Activated CD4-positive, alpha-beta memory T cell treated with anti-CD3 and anti-CD28 coated beads for 36 hours (primary cell): ENCODE data around the gene COX6B1. TPM values are rescaled to one million over a fixed set of nuclear protein-coding genes. Genes with fewer than 3 reads are reported as not detected.

Source experiments
- CTCF ChIA-PET: fragments of 350-600 bp; sonication (Branson Sonifier 250); formaldehyde crosslinking; loops from one replicate; lab custom pipeline; 2021; ENCODE audit warnings: antibody characterized with exemption, inconsistent platforms; lab: Charles Lee
- POLR2A ChIA-PET: fragments of 350-600 bp; sonication (Branson Sonifier 250); formaldehyde crosslinking; loops from one replicate; lab custom pipeline; 2021; ENCODE audit warnings: antibody characterized with exemption; lab: Charles Lee
- DNase-seq: peaks from one replicate; pipeline ENCODE4 v3.0.0-alpha.2; 2020
- H3K27ac Mint-ChIP-seq: one replicate; pipeline ENCODE4 v1.8.0; 2021; ENCODE audit warnings: mixed read lengths
- H3K27me3 Mint-ChIP-seq: one replicate; pipeline ENCODE4 v1.8.0; 2021; ENCODE audit warnings: mixed read lengths
- H3K36me3 Mint-ChIP-seq: one replicate; pipeline ENCODE4 v1.8.0; 2021; ENCODE audit warnings: mixed read lengths
- H3K4me1 Mint-ChIP-seq: one replicate; pipeline ENCODE4 v1.8.0; 2021; ENCODE audit warnings: low read depth, mixed read lengths
- H3K4me3 Mint-ChIP-seq: one replicate; pipeline ENCODE4 v1.8.0; 2021; ENCODE audit warnings: mild to moderate bottlenecking, mixed read lengths
- H3K9me3 Mint-ChIP-seq: one replicate; pipeline ENCODE4 v1.8.0; 2021; ENCODE audit warnings: mixed read lengths
- intact Hi-C: fragments of 100-400 bp; cut with micrococcal nuclease; formaldehyde crosslinking; loops from one replicate; pipeline ENCODE4 v1.15.1; 2023
- total RNA-seq, 2 experiments: library from RNA; stranded (reverse); gene quantifications; one replicate each; pipeline ENCODE4 v1.2.3, GENCODE V29; 2021

COX6B1 gene
- total RNA-seq, 2 experiments from 2014 or later, result 444 to 453 TPM

- intact Hi-C loops, result no loop called here
- Mint-ChIP-seq H3K36me3 (peaks cover 7% of the 10 kb centered on the region), H3K4me3 (no peak overlapping the region), H3K27ac (no peak overlapping the region), H3K27me3 (peaks cover 1% of the 10 kb centered on the region), H3K9me3 (no peaks in the 10 kb centered on the region), H3K4me1 (peaks cover 20% of the 10 kb centered on the region)
- DNase-seq, result no peak
- ChIA-PET CTCF (no interaction called here), POLR2A (no interaction called here)
Measured at GRCh38 chr19:35615036-35615435, 33.1 kb upstream of the COX6B1 start.

GRCh38 chr19:35618857-35619256, 29.3 kb upstream of the COX6B1 start:
- Mint-ChIP-seq H3K27ac (no peak overlapping the region), H3K27me3 (no peaks in the 10 kb centered on the region), H3K4me3 (no peak overlapping the region), H3K9me3 (no peaks in the 10 kb centered on the region), H3K36me3 (peaks cover 17% of the 10 kb centered on the region), H3K4me1 (peaks cover 1% of the 10 kb centered on the region)
- ChIA-PET CTCF (interaction anchor here (0.7 kb wide), 1 partner anchor 947 kb away, joined by 3 read pairs; no protein-coding TSS in a partner anchor), POLR2A (no interaction called here)
- intact Hi-C loops, result no loop called here
- DNase-seq, result no peak

- Mint-ChIP-seq H3K36me3 (peaks cover 17% of the 10 kb centered on the region), H3K4me3 (no peak overlapping the region), H3K27me3 (no peaks in the 10 kb centered on the region), H3K27ac (no peak overlapping the region), H3K9me3 (no peaks in the 10 kb centered on the region), H3K4me1 (no peaks in the 10 kb centered on the region)
- DNase-seq, result no peak
- intact Hi-C loops, result no loop called here
- CTCF ChIA-PET, result interaction anchor here (0.7 kb wide), 1 partner anchor 947 kb away, joined by 3 read pairs; no protein-coding TSS in a partner anchor
- POLR2A ChIA-PET, result no interaction called here
Measured at GRCh38 chr19:35619290-35619923, 28.7 kb upstream of the COX6B1 start.

GRCh38 chr19:35620001-35620400, 28.1 kb upstream of the COX6B1 start:
- no peaks in the 10 kb centered on the region for H3K9me3 Mint-ChIP-seq
- H3K36me3 Mint-ChIP-seq, result peaks cover 17% of the 10 kb centered on the region
- ChIA-PET CTCF (no interaction called here), POLR2A (no interaction called here)
- H3K4me1 Mint-ChIP-seq, result no peaks in the 10 kb centered on the region
- no peak overlapping the region for H3K27ac Mint-ChIP-seq
- intact Hi-C loops, result no loop called here
- DNase-seq, result no peak
- no peak overlapping the region for H3K4me3 Mint-ChIP-seq
- H3K27me3 Mint-ChIP-seq, result no peaks in the 10 kb centered on the region

DNA sequence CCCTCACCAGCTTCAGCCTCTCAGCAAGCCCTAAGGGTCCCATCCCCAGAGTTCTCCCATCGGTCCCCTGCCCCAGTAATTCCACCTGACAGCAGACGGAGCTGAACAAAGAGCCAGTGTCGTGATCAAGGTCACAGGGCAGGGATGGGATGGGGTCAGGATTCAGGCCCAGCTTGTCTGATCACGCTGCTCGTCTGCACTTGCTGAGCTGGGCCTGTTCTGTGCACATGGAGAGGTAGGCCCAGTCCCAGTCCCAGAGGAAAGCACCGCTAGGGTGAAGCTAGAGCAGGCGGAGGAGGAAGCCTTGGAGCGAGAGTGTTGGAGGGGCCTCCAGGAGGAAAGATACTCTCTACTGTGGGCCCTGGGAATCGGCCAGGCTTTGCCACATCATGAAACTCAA, 26.4 kb upstream of the COX6B1 start:
- Mint-ChIP-seq H3K4me3 (no peak overlapping the region), H3K27me3 (no peaks in the 10 kb centered on the region), H3K4me1 (no peaks in the 10 kb centered on the region), H3K9me3 (no peaks in the 10 kb centered on the region), H3K27ac (no peak overlapping the region), H3K36me3 (peaks cover 15% of the 10 kb centered on the region)
- CTCF ChIA-PET, result no interaction called here
- POLR2A ChIA-PET, result interaction anchor here (1.0 kb wide), 1 partner anchor 9 kb away, joined by 4 read pairs; the partner anchor contains the start of gene HAUS5
- no peak for DNase-seq
- intact Hi-C loops, result no loop called here

- Mint-ChIP-seq H3K4me3 (no peak overlapping the region), H3K27me3 (no peaks in the 10 kb centered on the region), H3K36me3 (peaks cover 15% of the 10 kb centered on the region), H3K27ac (no peak overlapping the region), H3K4me1 (no peaks in the 10 kb centered on the region), H3K9me3 (no peaks in the 10 kb centered on the region)
- ChIA-PET POLR2A (no interaction called here), CTCF (interaction anchor here (1.1 kb wide), 1 partner anchor 10 kb away, joined by 3 read pairs; no protein-coding TSS in a partner anchor)
- DNase-seq, result no peak
- intact Hi-C loops, result no loop called here
Measured at GRCh38 chr19:35622750-35623149, 25.4 kb upstream of the COX6B1 start.

DNA sequence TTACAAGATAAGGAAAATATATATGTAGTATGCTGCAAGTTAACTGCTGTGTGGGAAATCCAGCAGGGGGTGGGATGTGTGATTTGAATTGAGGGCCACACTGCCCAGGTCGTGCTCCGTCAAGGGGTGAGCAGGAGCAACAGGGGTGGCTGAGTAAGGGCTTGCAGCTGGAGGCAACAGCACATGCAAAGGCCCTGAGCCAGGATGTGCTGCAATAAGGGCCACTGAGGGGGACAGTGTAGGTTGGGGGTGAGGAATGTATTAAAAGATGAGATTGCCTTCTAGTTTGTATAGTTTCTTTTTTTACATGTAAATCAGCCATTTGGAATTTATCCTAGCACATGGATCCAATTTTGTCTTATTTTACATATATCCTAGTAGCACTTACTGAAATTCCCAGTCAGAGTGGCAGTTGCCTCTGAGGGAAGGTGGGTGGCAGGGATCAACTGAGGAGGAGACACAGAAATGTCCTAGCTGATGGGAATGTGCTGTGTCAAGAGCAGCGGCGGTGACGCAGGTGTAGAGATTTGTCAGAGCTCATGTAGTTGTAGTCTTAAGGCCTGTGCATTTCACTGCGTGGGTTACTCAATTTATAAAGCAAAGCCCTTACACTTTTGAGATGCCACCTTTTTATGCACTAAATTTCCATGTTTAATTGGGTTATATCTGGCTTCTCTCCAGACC, 24.7 kb upstream of the COX6B1 start:
- no peak overlapping the region for H3K27ac Mint-ChIP-seq
- peaks cover 15% of the 10 kb centered on the region for H3K36me3 Mint-ChIP-seq
- POLR2A ChIA-PET, result no interaction called here
- no peaks in the 10 kb centered on the region for H3K27me3 Mint-ChIP-seq
- H3K4me3 Mint-ChIP-seq, result no peak overlapping the region
- CTCF ChIA-PET, result interaction anchor here (0.6 to 1.1 kb wide), 2 partner anchors 9 to 33 kb away, joined by 3 to 4 read pairs; no protein-coding TSS in a partner anchor
- no peaks in the 10 kb centered on the region for H3K9me3 Mint-ChIP-seq
- intact Hi-C loops, result no loop called here
- peaks cover 4% of the 10 kb centered on the region for H3K4me1 Mint-ChIP-seq
- no peak for DNase-seq

GRCh38 chr19:35628264-35628564, 19.9 kb upstream of the COX6B1 start:
- Mint-ChIP-seq H3K4me1 (peaks cover 16% of the 10 kb centered on the region), H3K4me3 (peak overlapping the region; percentile 99), H3K27me3 (no peaks in the 10 kb centered on the region), H3K9me3 (no peaks in the 10 kb centered on the region), H3K36me3 (peaks cover 22% of the 10 kb centered on the region), H3K27ac (peak overlapping the region; percentile 90)
- ChIA-PET POLR2A (no interaction called here), CTCF (no interaction called here)
- intact Hi-C loops, result loop anchor here (1.0 kb wide), 3 partner anchors 16 to 82 kb away; partner anchors contain the start of gene HAUS5
- DNase-seq, result no peak

- peak; percentile 98 for DNase-seq
- Mint-ChIP-seq H3K27me3 (no peaks in the 10 kb centered on the region), H3K4me1 (peaks cover 16% of the 10 kb centered on the region), H3K36me3 (peaks cover 25% of the 10 kb centered on the region), H3K9me3 (no peaks in the 10 kb centered on the region), H3K4me3 (peak within 1 kb of the TSS; percentile 99), H3K27ac (peak within 1 kb of the TSS; percentile 90)
- ChIA-PET CTCF (interaction anchor here (0.5 kb wide), 1 partner anchor 191 kb away, joined by 7 read pairs; no protein-coding TSS in a partner anchor), POLR2A (no interaction called here)
- intact Hi-C loops, result loop anchor here (1.0 kb wide), 3 partner anchors 16 to 82 kb away; partner anchors contain the start of gene HAUS5
Measured at GRCh38 chr19:35628565-35629331, 19.4 kb upstream of the COX6B1 start, which contains the start of gene RBM42. Gene RBM42, plus strand, starts transcription at chr19:35629036. Its CDS starts 118 bp downstream, at chr19:35629154.

GRCh38 chr19:35629332-35629633, 18.8 kb upstream of the COX6B1 start:
- no peaks in the 10 kb centered on the region for H3K9me3 Mint-ChIP-seq
- DNase-seq, result peak; percentile 16
- peaks cover 16% of the 10 kb centered on the region for H3K4me1 Mint-ChIP-seq
- H3K27ac Mint-ChIP-seq, result peak overlapping the region; percentile 90
- peaks cover 25% of the 10 kb centered on the region for H3K36me3 Mint-ChIP-seq
- CTCF ChIA-PET, result interaction anchor here (0.5 kb wide), 1 partner anchor 190 kb away, joined by 7 read pairs; no protein-coding TSS in a partner anchor
- POLR2A ChIA-PET, result interaction anchor here (1.0 kb wide), 1 partner anchor 14 kb away, joined by 3 read pairs; no protein-coding TSS in a partner anchor
- no peaks in the 10 kb centered on the region for H3K27me3 Mint-ChIP-seq
- H3K4me3 Mint-ChIP-seq, result peak overlapping the region; percentile 99
- intact Hi-C loops, result no loop called here

GRCh38 chr19:35633727-35634440, 14.2 kb upstream of the COX6B1 start:
- POLR2A ChIA-PET, result no interaction called here
- CTCF ChIA-PET, result no interaction called here

More at GRCh38 chr19:35633727-35634440, 14.2 kb upstream of the COX6B1 start:
- Mint-ChIP-seq H3K36me3 (peaks cover 36% of the 10 kb centered on the region), H3K27ac (no peak overlapping the region), H3K4me1 (peaks cover 9% of the 10 kb centered on the region), H3K27me3 (no peaks in the 10 kb centered on the region), H3K4me3 (no peak overlapping the region), H3K9me3 (no peaks in the 10 kb centered on the region)
- DNase-seq, result no peak
- intact Hi-C loops, result no loop called here
